AG09319 (cell line): ENCODE results near the gene PTPN18.

ENCODE experiments used
- DNase-seq: peaks from one replicate; pipeline ENCODE4 v3.0.0-alpha.2; 2010; ENCODE audit warnings: low read depth; ENCODE audit errors: extremely low read depth
- TF ChIP-seq, protein P1 (sequence below): IDR thresholded peaks from 2 replicates; pipeline ENCODE4 v1.5.1; 2011; ENCODE audit warnings: low read depth, mild to moderate bottlenecking, inconsistent platforms, low read length, moderate library complexity

PTPN18 gene

GRCh38 chr2:130347220-130347925, 8.5 kb upstream of the PTPN18 start:
- no peak for DNase-seq
- TF ChIP-seq, protein P1, sequence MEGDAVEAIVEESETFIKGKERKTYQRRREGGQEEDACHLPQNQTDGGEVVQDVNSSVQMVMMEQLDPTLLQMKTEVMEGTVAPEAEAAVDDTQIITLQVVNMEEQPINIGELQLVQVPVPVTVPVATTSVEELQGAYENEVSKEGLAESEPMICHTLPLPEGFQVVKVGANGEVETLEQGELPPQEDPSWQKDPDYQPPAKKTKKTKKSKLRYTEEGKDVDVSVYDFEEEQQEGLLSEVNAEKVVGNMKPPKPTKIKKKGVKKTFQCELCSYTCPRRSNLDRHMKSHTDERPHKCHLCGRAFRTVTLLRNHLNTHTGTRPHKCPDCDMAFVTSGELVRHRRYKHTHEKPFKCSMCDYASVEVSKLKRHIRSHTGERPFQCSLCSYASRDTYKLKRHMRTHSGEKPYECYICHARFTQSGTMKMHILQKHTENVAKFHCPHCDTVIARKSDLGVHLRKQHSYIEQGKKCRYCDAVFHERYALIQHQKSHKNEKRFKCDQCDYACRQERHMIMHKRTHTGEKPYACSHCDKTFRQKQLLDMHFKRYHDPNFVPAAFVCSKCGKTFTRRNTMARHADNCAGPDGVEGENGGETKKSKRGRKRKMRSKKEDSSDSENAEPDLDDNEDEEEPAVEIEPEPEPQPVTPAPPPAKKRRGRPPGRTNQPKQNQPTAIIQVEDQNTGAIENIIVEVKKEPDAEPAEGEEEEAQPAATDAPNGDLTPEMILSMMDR: no peak

DNA sequence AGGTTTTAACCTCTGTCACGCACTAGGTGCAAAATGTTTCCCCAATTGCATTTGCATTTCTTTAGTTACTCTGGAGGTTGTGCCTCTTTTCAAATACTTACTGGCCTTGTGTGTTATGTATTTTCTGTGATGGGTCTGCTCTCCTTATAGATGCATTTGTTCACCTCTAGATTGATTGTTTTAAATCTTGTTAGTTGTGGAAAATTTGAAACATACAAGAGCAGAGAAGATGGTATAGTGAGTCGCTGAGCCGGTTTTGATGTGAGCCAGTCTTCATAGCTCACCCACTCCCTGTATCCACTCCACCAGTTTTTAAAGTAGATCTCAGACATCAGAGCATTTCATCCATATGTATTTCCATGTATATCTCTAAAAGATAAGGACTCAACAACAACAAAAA, 6.7 kb upstream of the PTPN18 start:
- TF ChIP-seq, protein P1: no peak
- no peak for DNase-seq

GRCh38 chr2:130351711-130352110, 4.1 kb upstream of the PTPN18 start:
- DNase-seq: no peak
- TF ChIP-seq, protein P1: no peak

DNA sequence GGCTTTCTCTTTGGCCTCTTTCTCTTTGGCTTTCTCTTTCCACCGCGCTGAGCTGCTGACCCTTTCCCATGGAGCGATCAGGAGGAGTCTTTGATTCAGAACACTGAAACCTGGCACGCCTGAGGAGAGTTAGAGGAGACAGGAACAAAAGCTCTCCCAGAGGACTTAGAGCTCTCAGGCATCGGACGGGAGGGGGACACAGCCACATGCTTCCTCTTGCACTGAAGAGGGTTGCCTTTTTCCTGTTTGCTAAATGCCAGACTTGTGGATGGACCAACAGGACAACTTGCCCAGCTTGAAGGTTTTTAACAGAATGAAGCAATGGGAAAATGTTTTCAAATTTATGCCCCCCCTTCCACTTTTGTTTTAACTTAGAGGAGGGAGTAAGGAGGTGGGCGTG, 3.6 kb upstream of the PTPN18 start:
- DNase-seq: no peak

DNA sequence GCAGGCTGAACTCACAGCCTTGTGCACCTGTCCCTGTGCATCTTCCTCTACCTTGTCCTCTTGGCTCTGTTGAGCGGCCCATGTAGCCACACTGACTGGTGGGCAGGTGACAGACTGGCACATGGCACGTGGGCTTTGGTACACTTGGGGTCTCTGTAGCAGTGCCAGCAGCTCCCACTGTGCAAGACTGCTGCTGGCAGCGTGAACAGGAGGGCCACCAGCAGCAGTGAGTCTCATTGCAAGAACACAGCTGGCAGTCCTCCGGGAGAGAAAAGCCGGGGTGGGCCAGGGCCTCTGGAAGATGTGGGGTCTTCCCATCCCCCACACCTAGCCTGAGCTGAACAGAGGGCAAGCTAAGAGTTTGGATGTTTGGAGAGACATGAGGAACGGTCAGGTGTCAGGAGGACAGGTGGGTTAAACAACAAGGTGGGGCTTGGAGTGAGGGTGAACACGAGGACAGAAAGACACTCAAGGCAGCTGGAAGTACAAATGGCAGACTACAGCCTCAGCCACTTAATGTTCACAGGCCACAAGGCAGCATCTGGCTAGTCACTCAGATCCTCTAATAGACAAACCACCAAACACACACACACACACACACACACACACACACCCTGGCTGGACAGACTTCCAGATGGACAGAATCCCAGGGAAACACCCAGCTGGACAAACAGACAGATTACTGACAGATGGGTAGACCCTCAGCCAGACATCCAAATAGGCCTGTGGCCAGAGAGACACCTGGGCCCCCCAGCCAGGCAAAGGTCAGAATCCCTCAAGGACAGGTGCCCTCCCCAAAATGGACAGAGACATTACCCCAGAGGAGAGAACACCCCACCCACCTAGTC, 2.3 kb upstream of the PTPN18 start:
- DNase-seq: no peak
- TF ChIP-seq, protein P1: no peak

More for the DNA sequence above, 3.6 kb upstream of the PTPN18 start:
- TF ChIP-seq, protein P1: no peak

- DNase-seq: no peak
- TF ChIP-seq, protein P1: no peak
These were observed 1.8 kb upstream of the PTPN18 start for GRCh38 chr2:130354139-130354428.

GRCh38 chr2:130355172-130355577, 681 bp upstream of the PTPN18 start:
- no peak for DNase-seq
- TF ChIP-seq, protein P1: no peak
